Stimulated activated CD8-positive, alpha-beta memory T cell treated with anti-CD3 and anti-CD28 coated beads, Interleukin-15, amount 100 ng/mL, for 24 hours (primary cell): ENCODE data around the gene COPS4.
"Not testable (repeated sequence)": the region's sequence is repeated elsewhere in the genome, so short reads cannot be mapped to it uniquely, and the experiment has no call there.

Experiments
- DNase-seq: peaks from one replicate; pipeline ENCODE4 v3.0.0-alpha.2; 2020; ENCODE audit warnings: low read depth

Gene COPS4

GRCh38 chr4:83084956-83085355, 50.0 kb downstream of the COPS4 start:
- DNase-seq: not testable (repeated sequence)

DNA sequence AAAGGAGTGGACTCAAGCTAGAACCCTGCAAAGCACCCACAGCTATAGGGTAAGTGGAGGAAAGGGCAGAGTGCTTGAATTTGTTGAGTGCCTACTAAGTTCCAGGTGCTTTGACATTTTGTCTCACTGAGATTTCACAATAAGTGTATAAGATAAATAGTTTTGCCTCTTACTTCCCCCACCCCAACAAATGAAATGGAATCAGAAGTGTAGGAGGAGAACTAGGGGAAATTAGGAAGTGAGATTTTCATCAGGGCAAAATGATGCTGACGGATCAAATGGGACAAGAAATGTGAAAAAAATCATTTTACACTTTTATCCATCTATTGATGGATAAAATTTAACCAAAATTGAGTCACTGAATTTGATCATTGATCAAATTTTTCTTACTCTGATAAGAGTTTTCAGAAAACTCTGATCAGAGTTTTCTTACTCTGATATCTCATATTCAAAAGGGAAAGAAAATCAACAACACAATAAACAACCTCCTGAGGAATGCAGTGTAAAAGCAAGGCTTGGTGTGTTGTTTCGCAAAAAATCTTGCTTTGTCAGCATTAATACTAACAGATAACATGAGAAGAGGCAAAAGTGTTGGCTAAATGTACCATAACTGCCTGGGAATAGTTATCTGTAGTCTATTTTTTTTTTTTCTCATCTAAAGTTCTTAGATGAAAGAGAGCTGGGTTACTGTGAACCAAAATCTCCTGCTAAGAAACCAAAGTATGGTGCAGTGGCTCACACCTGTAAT, 54.6 kb downstream of the COPS4 start:
- no peak for DNase-seq

DNA sequence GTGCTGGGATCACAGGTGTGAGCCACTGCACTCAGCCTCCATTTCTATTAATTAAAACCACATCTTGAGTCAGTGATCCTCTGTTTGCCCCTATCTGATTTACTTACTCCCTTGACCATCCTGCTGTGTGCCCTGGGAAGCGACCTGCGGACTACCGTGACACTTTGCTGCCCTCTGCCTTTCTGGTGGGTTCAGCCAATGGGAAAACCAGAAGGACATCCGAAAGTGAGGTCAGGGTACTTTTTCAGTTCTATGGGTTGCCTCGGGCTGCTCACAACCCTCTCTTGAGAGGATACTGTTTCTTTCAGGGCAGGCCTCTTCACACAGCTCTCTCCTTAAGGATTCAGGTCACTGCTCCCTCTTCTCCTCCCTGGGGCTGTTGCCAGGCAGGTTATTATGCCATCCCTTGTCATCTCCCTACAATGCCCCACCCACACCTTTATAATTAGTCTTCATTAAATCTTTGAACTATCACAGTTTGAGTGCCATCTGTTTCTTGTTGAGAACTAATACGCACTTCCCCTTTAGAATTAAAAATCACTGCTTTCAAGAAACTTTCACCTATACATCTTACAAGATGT, 58.2 kb downstream of the COPS4 start:
- no peak for DNase-seq

- no peak for DNase-seq
These were observed 61.4 kb downstream of the COPS4 start for GRCh38 chr4:83096397-83096796.

DNA sequence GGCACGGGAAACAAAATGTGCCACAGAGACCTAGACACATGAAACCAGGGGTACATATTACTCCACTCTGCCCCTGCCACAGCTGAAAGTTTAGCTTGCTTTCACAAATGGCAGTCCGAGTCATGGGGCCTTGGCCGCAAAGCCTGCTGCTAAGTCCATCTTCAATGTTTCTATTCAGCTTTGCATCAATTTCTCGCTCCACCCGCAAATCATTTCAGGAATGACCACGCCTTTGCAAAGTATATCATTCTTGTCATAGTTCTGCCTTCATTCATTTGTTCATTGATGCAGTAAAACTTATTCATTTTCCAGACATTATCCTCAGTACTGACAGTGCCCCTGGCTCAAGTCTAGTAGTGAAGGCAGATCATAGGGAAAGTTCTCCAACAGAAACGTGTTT, 70.0 kb downstream of the COPS4 start:
- DNase-seq: no peak

DNA sequence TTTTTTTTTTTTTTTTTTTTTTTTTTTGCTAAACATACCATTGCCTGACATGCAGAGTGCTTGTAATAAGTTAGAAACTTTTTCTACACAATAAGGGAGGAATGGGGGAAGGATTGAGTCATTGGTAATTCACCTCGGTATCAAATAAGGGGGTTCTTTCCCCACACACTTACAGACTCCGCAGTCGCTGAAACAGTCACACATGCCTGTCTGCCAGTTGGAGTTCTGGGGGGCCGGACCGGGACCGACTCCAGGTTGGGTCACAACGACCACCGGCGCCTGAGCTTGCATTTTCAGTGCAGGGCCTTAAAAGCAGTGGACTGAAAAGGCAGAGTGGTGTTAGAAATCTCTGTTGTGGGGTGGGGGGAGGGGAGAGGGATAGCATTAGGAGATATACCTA, 72.6 kb downstream of the COPS4 start:
- DNase-seq: no peak

DNA sequence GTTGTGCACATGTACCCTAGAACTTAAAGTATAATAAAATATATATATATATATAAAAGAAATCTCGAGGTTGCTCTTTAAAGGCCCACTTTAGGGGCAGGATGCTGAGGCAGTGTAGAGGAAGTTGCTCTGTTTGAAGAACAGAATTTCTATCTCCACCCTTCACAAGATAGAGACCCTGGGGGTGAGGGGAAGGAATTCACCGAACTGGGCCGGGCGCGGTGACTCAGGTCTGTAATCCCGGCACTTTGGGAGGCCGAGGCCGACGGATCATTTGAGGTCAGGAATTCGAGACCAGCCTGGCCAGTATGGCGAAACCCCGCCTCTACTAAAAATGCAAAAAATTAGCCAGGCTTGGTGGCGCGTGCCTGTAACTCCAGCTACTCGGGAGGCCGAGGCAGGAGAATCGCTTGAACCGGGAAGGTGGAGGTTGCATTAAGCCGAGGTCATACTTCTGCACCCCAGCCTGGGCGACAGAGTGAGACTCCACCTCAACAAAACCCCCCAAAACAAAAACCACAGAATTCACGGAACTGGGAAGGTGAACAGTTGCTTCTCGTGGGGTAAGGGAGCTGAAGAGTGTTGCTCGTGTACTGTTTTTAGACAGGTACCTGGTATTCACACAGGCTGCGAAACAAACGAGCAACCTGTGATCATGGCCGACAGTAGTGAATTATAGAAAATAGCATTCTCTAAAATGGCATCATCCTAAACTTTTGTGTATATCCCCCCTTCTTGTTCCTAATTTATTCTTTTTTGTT, 73.3 kb downstream of the COPS4 start:
- no peak for DNase-seq

- DNase-seq: no peak
These were observed 74.7 kb downstream of the COPS4 start for GRCh38 chr4:83109480-83110222.

- DNase-seq: peak; percentile 76
These were observed 75.4 kb downstream of the COPS4 start for GRCh38 chr4:83110223-83110945.

DNA sequence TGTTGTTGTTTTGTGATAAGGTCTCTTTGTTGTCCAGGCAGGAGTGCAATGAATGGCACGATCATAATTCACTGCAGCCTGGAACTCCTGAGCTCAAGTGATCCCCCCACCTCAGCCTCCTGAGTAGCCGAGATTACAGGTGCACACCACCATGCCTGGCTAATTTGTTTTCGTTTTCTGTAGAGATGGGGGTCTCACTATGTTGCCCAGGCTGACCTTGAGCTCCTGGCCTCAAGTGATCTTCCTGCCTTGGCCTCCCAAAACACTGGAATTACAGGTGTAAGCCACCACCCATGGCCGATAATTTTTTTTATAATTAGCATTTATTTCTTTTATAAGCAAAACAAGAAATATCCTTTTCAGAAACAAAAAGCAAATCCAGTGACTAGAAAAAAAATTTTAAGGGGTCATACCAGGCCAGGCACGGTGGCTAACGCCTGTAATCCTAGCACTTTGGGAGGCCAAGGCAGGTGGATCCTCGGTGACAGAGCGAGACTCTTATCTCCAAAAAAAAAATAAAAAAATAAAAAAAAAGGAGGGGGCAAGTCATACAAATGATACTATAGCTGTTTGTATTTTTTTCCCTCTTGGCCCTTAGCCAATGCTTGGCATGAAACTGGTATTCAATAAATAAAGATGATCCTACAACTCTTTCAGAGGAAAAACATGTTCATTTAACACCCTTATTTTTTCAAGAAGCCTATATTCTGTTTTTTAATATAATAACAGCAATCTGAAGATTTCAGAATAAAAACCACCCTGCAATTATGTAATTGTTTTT, 76.2 kb downstream of the COPS4 start:
- no peak for DNase-seq

DNA sequence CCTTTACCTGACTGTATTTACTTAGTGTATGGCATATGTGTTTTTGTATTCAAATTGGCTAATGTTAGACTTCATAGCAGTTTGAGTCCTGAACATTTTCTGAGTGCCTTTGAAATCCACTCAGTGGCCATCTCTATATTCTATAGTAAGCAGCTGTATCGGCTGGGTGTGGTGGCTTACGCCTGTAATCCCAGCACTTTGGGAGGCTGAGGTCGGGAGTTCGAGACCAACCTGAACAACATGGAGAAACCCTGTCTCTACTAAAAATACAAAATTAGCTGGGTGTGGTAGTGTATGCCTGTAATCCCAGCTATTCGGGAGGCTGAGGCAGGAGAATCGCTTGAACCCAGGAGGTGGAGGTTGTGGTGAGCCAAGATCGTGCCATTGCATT, 76.8 kb downstream of the COPS4 start:
- DNase-seq: not testable (repeated sequence)

GRCh38 chr4:83112231-83112630, 77.2 kb downstream of the COPS4 start:
- DNase-seq: no peak

- no peak for DNase-seq
These were observed 77.9 kb downstream of the COPS4 start for GRCh38 chr4:83112678-83113428.

DNA sequence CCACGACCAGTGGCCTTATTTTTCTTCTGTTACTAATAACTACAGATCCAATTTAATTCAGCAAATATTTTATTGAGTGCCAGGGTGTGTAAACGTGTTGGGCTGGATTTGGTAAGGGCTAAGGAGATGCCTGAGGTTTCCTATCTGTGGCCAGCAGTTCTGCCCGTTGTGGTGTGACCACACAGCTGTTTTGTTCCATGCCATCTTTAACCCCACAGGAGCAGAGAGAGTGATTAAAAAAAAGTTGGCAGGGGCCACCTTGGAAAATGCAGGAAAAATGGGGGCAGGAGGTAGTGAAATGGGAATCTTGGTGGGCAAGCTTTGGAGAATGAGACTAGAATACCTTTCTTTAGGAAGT, 78.4 kb downstream of the COPS4 start:
- DNase-seq: no peak

GRCh38 chr4:83114576-83114975, 79.6 kb downstream of the COPS4 start, which contains the start of gene PLAC8:
PLAC8 (minus strand) TSS chr4:83114729; CDS start chr4:83107921, 6,808 bp downstream.
- DNase-seq: no peak

DNA sequence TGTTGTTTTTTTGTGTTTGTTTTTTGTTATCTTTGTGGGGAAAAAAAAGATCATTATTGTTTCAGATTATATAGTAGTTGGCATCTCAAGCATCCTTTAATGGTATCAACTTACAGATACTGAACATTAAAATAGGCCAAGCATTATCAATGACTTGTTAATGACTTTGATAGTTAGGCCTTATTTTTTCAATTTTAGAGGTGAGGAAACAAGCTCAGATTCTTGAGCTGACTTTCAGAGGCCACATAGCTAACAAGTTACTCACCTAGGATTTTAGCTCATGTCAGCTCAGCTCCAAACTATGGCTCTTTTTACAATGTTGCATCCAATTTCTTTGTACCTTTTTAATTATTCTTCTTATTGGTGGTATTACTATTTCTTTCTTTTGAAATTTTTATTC, 80.0 kb downstream of the COPS4 start:
- no peak for DNase-seq

- DNase-seq: no peak
These were observed 80.8 kb downstream of the COPS4 start for GRCh38 chr4:83115656-83116285.

- DNase-seq: no peak
These were observed 83.9 kb downstream of the COPS4 start for GRCh38 chr4:83118869-83119268.

DNA sequence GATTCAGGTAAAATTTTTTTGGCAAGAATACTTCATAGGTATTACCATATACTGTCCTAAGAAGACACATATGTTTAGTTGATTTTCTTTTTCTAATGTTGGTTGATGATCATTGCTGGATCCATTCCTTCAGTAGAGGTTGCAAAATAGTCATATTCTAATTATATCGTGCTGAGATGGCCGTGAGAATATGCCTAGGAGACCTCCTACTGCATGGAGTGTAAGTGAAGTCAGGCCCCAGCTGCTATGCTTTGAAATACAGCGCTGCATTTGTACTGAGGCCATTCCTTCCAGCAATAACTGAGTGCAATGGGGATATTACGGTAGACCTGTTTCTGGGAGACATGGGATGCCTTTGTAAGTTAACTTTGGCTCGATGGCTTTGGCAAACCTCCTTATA, 86.3 kb downstream of the COPS4 start:
- no peak for DNase-seq
